ENCODE measurements around the gene TEAD2. TPM values are rescaled to one million over a fixed set of nuclear protein-coding genes. Genes with fewer than 3 reads are reported as not detected.
"Not testable (repeated sequence)": the region's sequence is repeated elsewhere in the genome, so short reads cannot be mapped to it uniquely, and the experiment has no call there.

The TEAD2 gene
- total and polyA plus RNA-seq, 10 of the 15 experiments (the other 5 are each of a cell fraction or from before 2014, with no cell fraction given): 0.04 to 0.26 (median 0.11) TPM; not detected in 3

DNA sequence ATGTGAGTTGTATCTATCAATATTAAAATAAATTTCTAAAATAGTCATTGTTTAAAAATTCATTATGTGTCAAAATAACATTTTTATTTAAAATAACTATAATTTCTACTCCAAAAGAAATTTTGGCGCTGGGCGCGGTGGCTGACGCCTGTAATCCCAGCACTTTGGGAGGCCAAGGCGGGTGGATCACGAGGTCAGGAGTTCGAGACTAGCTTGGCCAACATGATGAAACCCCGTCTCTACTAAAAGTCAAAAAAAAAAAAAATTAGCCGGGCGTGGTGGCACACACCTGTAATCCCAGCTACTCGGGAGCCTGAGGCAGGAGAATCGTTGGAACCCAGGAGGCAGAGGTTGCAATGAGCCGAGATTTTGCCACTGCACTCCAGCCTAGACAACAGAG, 36.5 kb downstream of the TEAD2 start:
- peak overlapping the region; percentile 72 for H3K4me2 ChIP-seq (ENCODE audit: control insufficient read depth, insufficient read depth)
- not testable (repeated sequence) for H2AFZ ChIP-seq (ENCODE audit: control insufficient read depth, low read depth, low read length)

GRCh38 chr19:49324801-49325576, 37.2 kb downstream of the TEAD2 start, which contains the start of gene SLC6A16:
Gene SLC6A16 (minus strand): TSS chr19:49325191. CDS start chr19:49311347, 13,844 bp downstream.
- no peak within 1 kb of the TSS; the same call in 1 of the 2 replicates for H2AFZ ChIP-seq (ENCODE audit: control insufficient read depth, low read depth, low read length)
- peak within 1 kb of the TSS; percentile 87 for H3K27ac ChIP-seq (ENCODE audit: control insufficient read depth, insufficient read depth)
- in situ Hi-C loops (cut with MboI): no loop called here
- FAIRE-seq (no peak), DNase-seq (ENCODE audit: low read depth, low spot score) (no peak), ATAC-seq (no peak)
- no TSS peak for BruUV-seq (replicated peaks)
- intact Hi-C loops (cut with micrococcal nuclease; ENCODE audit: unreplicated experiment): no loop called here
- no peaks in the 10 kb centered on the region for H4K20me1 ChIP-seq (ENCODE audit: control insufficient read depth, insufficient read depth)
- ChIA-PET RAD21 (ENCODE audit: unreplicated experiment) (interaction anchor here (0.6 to 1.4 kb wide), 5 partner anchors 10 to 64 kb away, joined by 3 to 10 read pairs (median 4); partner anchors contain the start of gene CD37), POLR2A (interaction anchor here (0.5 to 2.7 kb wide), 6 partner anchors 11 to 746 kb away, joined by 3 to 24 read pairs (median 5); partner anchors contain the start of genes CD37, GYS1 and RUVBL2), SMC1A (ENCODE audit: uncharacterized antibody, unreplicated experiment) (interaction anchor here (0.6 to 1.8 kb wide), 5 partner anchors 10 to 23 kb away, joined by 3 to 11 read pairs (median 6); partner anchors contain the start of gene CD37), CTCF (interaction anchor here (0.9 to 1.8 kb wide), 6 partner anchors 13 to 117 kb away, joined by 3 to 12 read pairs (median 4); no protein-coding TSS in a partner anchor)
- peaks cover 3% of the 10 kb centered on the region; the same call in 2 of the 3 replicates for H3K9me3 ChIP-seq (replicated peaks; ENCODE audit: control insufficient read depth, insufficient read depth, low read length)
- no peaks in the 10 kb centered on the region for H3K79me2 ChIP-seq (ENCODE audit: control insufficient read depth, insufficient read depth, low read length)
- no peaks in the 10 kb centered on the region for H3K36me3 ChIP-seq (ENCODE audit: control insufficient read depth in 2 of 2, insufficient read depth in 2 of 2, low read length in 1 of 2)
- no peaks in the 10 kb centered on the region for H3K27me3 ChIP-seq (replicated peaks in 1 of 2; ENCODE audit: control insufficient read depth in 2 of 2, insufficient read depth in 2 of 2, low read length in 1 of 2)
- H3K4me2 ChIP-seq (ENCODE audit: control insufficient read depth, insufficient read depth): peak within 1 kb of the TSS; percentile 72
- peaks cover 37% of the 10 kb centered on the region for H3K4me1 ChIP-seq (ENCODE audit: control insufficient read depth, insufficient read depth, low read length)
- no peak within 1 kb of the TSS; the same call in 1 of the 2 replicates for H3K4me3 ChIP-seq
- H3K9ac ChIP-seq (ENCODE audit: control insufficient read depth, insufficient read depth, low read length): no peak within 1 kb of the TSS
- 94% methylated on average over 36 of the region's 38 CpGs for WGBS (ENCODE audit: insufficient coverage, insufficient replicate concordance, low lambda C conversion rate, missing lambda C conversion rate)
- TF ChIP-seq POLR2A (IDR thresholded peaks at IDR 0.05; ENCODE audit: low read depth, low read length) (no peak), CEBPZ (IDR thresholded peaks at IDR 0.05; ENCODE audit: low read depth, low read length) (no peak)
- TF ChIP-seq, protein P1, sequence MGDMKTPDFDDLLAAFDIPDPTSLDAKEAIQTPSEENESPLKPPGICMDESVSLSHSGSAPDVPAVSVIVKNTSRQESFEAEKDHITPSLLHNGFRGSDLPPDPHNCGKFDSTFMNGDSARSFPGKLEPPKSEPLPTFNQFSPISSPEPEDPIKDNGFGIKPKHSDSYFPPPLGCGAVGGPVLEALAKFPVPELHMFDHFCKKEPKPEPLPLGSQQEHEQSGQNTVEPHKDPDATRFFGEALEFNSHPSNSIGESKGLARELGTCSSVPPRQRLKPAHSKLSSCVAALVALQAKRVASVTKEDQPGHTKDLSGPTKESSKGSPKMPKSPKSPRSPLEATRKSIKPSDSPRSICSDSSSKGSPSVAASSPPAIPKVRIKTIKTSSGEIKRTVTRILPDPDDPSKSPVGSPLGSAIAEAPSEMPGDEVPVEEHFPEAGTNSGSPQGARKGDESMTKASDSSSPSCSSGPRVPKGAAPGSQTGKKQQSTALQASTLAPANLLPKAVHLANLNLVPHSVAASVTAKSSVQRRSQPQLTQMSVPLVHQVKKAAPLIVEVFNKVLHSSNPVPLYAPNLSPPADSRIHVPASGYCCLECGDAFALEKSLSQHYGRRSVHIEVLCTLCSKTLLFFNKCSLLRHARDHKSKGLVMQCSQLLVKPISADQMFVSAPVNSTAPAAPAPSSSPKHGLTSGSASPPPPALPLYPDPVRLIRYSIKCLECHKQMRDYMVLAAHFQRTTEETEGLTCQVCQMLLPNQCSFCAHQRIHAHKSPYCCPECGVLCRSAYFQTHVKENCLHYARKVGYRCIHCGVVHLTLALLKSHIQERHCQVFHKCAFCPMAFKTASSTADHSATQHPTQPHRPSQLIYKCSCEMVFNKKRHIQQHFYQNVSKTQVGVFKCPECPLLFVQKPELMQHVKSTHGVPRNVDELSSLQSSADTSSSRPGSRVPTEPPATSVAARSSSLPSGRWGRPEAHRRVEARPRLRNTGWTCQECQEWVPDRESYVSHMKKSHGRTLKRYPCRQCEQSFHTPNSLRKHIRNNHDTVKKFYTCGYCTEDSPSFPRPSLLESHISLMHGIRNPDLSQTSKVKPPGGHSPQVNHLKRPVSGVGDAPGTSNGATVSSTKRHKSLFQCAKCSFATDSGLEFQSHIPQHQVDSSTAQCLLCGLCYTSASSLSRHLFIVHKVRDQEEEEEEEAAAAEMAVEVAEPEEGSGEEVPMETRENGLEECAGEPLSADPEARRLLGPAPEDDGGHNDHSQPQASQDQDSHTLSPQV (IDR thresholded peaks at IDR 0.05): no peak

More for the DNA sequence above, 36.5 kb downstream of the TEAD2 start:
- H4K20me1 ChIP-seq (ENCODE audit: control insufficient read depth, insufficient read depth); H3K79me2 ChIP-seq (ENCODE audit: control insufficient read depth, insufficient read depth, low read length); H3K27me3 ChIP-seq (replicated peaks in 1 of 2; ENCODE audit: control insufficient read depth in 2 of 2, insufficient read depth in 2 of 2, low read length in 1 of 2); H3K9ac ChIP-seq (ENCODE audit: control insufficient read depth, insufficient read depth, low read length); DNase-seq (ENCODE audit: low read depth, low spot score); H3K4me3 ChIP-seq; FAIRE-seq; ATAC-seq; H3K36me3 ChIP-seq (ENCODE audit: control insufficient read depth in 2 of 2, insufficient read depth in 2 of 2, low read length in 1 of 2); intact Hi-C loops (cut with micrococcal nuclease; ENCODE audit: unreplicated experiment); BruUV-seq (replicated peaks); H3K9me3 ChIP-seq (replicated peaks; ENCODE audit: control insufficient read depth, insufficient read depth, low read length); in situ Hi-C loops (cut with MboI): not testable (repeated sequence)
- Histone ChIP-seq H3K4me1 (ENCODE audit: control insufficient read depth, insufficient read depth, low read length) (peaks cover 45% of the 10 kb centered on the region), H3K27ac (ENCODE audit: control insufficient read depth, insufficient read depth) (peak overlapping the region; percentile 87)
- 41% methylated on average over 13 of the region's 13 CpGs for WGBS (ENCODE audit: insufficient coverage, insufficient replicate concordance, low lambda C conversion rate, missing lambda C conversion rate)
- RAD21 ChIA-PET (ENCODE audit: unreplicated experiment): interaction anchor here (0.6 to 1.8 kb wide), 12 partner anchors 9 to 99 kb away, joined by 3 to 15 read pairs (median 4); partner anchors contain the start of gene CD37
- SMC1A ChIA-PET (ENCODE audit: uncharacterized antibody, unreplicated experiment): interaction anchor here (0.6 to 1.8 kb wide), 7 partner anchors 8 to 48 kb away, joined by 3 to 11 read pairs (median 5); partner anchors contain the start of gene CD37
- POLR2A ChIA-PET: interaction anchor here (0.5 to 2.7 kb wide), 8 partner anchors 10 to 332 kb away, joined by 3 to 24 read pairs (median 4); partner anchors contain the start of genes ALDH16A1, CD37, GYS1 and KASH5
- CTCF ChIA-PET: interaction anchor here (0.6 to 1.8 kb wide), 15 partner anchors 11 to 316 kb away, joined by 3 to 12 read pairs (median 4); no protein-coding TSS in a partner anchor
